CD4-positive, alpha-beta memory T cell (primary cell): ENCODE data around the gene FOXP1. TPM values are rescaled to one million over a fixed set of nuclear protein-coding genes. Genes with fewer than 3 reads are reported as not detected.

Source experiments
- CTCF ChIA-PET: fragments of 350-600 bp; sonication (Branson Sonifier 250); formaldehyde crosslinking; loops from one replicate; lab custom pipeline; 2021; ENCODE audit warnings: inconsistent platforms; ENCODE audit not compliant: partially characterized antibody; lab: Charles Lee
- POLR2A ChIA-PET: fragments of 350-600 bp; sonication (Branson Sonifier 250); formaldehyde crosslinking; loops from one replicate; lab custom pipeline; 2021; ENCODE audit not compliant: partially characterized antibody; lab: Charles Lee
- DNase-seq, 5 donors: peaks; one replicate each; pipeline versions ENCODE4 v3.0.0 to v3.0.0-alpha.2; 2020 to 2022; ENCODE audit warnings: mixed read lengths in 1 of 5
- H3K27ac ChIP-seq: one replicate; pipeline ENCODE4 v1.7.0; 2013; ENCODE audit warnings: low read depth, low read length
- H3K27me3 ChIP-seq: 2 replicates; pipeline ENCODE4 v1.7.0; 2013; ENCODE audit warnings: mild to moderate bottlenecking, low read length, moderate library complexity; ENCODE audit not compliant: insufficient read depth
- H3K36me3 ChIP-seq: 2 replicates; pipeline ENCODE4 v1.7.0; 2013; ENCODE audit warnings: mild to moderate bottlenecking, low read length, moderate library complexity; ENCODE audit not compliant: insufficient read depth
- H3K4me1 ChIP-seq: 2 replicates; pipeline ENCODE4 v1.7.0; 2013; ENCODE audit warnings: mild to moderate bottlenecking, low read length, moderate library complexity; ENCODE audit not compliant: insufficient read depth
- H3K4me3 ChIP-seq, 2 donors: one replicate each; pipeline ENCODE4 v1.7.0; 2013; ENCODE audit warnings: low read length in 2 of 2, mild to moderate bottlenecking in 1 of 2
- H3K9me3 ChIP-seq, 2 donors: one replicate each; pipeline ENCODE4 v1.7.0; 2013; ENCODE audit warnings: low read length in 2 of 2, control low read depth in 1 of 2; ENCODE audit not compliant: control insufficient read depth in 1 of 2
- H3K27ac Mint-ChIP-seq, 7 donors: one replicate each; pipeline ENCODE4 v1.8.0; 2020 to 2021; ENCODE audit warnings: mixed read lengths in 7 of 7, mild to moderate bottlenecking in 6 of 7, inconsistent platforms in 3 of 7, moderate library complexity in 3 of 7
- H3K27me3 Mint-ChIP-seq, 2 donors: one replicate each; pipeline ENCODE4 v1.8.0; 2020 to 2021; ENCODE audit warnings: mixed read lengths in 2 of 2
- H3K36me3 Mint-ChIP-seq, 2 donors: one replicate each; pipeline ENCODE4 v1.8.0; 2020 to 2021; ENCODE audit warnings: mixed read lengths in 2 of 2, inconsistent platforms in 1 of 2, mild to moderate bottlenecking in 1 of 2
- H3K4me1 Mint-ChIP-seq, 4 donors: one replicate each; pipeline ENCODE4 v1.8.0; 2020 to 2021; ENCODE audit warnings: mixed read lengths in 4 of 4, mild to moderate bottlenecking in 1 of 4
- H3K4me3 Mint-ChIP-seq, 8 donors: one replicate each; pipeline ENCODE4 v1.8.0; 2020 to 2021; ENCODE audit warnings: mixed read lengths in 8 of 8, mild to moderate bottlenecking in 7 of 8, moderate library complexity in 6 of 8, inconsistent platforms in 3 of 8
- H3K9me3 Mint-ChIP-seq, 8 donors: one replicate each; pipeline ENCODE4 v1.8.0; 2020 to 2021; ENCODE audit warnings: mixed read lengths in 8 of 8, mild to moderate bottlenecking in 5 of 8, inconsistent platforms in 3 of 8, moderate library complexity in 1 of 8
- intact Hi-C: fragments of 100-400 bp; cut with micrococcal nuclease; formaldehyde crosslinking; loops from one replicate; pipeline ENCODE4 v1.15.1; 2023
- polyA plus RNA-seq, 2 donors: library from polyadenylated mRNA; unstranded; fragments of 300-500 nt; fragmentation: Illumina TruSeq; gene quantifications; one replicate each; pipeline ENCODE4 v1.2.3, GENCODE V29; 2021
- total RNA-seq, 2 experiments: library from RNA; stranded (reverse); gene quantifications; one replicate each; pipeline ENCODE4 v1.2.3, GENCODE V29; 2021

The FOXP1 gene
- total and polyA plus RNA-seq, 4 experiments from 2014 or later = 189 to 348 (median 279) TPM

GRCh38 chr3:71589132-71589531, 5.6 kb upstream of the FOXP1 start:
- POLR2A ChIA-PET = no interaction called here
- peaks cover 21% of the 10 kb centered on the region for H3K4me1 ChIP-seq
- peak overlapping the region in 2 of 7 donors; percentile 0 to 40 for H3K27ac Mint-ChIP-seq

DNA sequence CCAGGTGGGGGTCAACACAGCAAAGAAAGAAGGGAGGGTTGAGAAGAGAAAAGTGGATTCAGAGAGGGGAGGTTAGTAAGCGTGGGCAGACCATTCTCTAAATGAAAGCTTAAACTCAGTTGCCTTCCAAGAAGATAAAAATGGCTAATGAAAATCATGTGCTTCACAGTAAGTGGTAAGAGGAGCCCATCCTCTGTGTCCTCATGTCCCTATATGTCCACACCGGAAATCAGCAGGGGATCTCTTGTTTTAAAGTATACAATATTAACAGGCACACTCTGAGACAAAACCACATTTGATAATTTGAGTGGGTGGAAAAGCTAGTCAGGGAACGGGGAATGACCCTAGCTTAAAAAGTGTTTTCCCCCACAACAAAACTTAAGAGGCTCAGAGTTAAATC, 4.4 kb upstream of the FOXP1 start:
- peaks cover 0 to 2% (median 0%) of the 10 kb centered on the region in 8 donors for H3K9me3 Mint-ChIP-seq
- Histone ChIP-seq H3K36me3 (no peaks in the 10 kb centered on the region), H3K4me3 (no peak overlapping the region), H3K27ac (no peak overlapping the region), H3K27me3 (no peaks in the 10 kb centered on the region), H3K4me1 (peaks cover 21% of the 10 kb centered on the region), H3K9me3 (no peaks in the 10 kb centered on the region)
- H3K27me3 Mint-ChIP-seq = no peaks in the 10 kb centered on the region
- peaks cover 10 to 35% (median 12%) of the 10 kb centered on the region in 4 donors for H3K4me1 Mint-ChIP-seq
- POLR2A ChIA-PET = no interaction called here
- H3K36me3 Mint-ChIP-seq = peaks cover 0 to 8% of the 10 kb centered on the region in 2 donors
- H3K4me3 Mint-ChIP-seq = no peak overlapping the region
- intact Hi-C loops = loop anchor here (10.0 kb wide), 3 partner anchors 173 to 857 kb away; partner anchors contain the start of gene RYBP
- CTCF ChIA-PET = interaction anchor here (0.8 to 4.6 kb wide), 3 partner anchors 611 to 1038 kb away, joined by 3 to 36 read pairs (median 4); no protein-coding TSS in a partner anchor
- no peak for DNase-seq
- H3K27ac Mint-ChIP-seq = peak overlapping the region in 4 of 7 donors; percentile 4 to 68 (median 46)

More at GRCh38 chr3:71589132-71589531, 5.6 kb upstream of the FOXP1 start:
- Histone ChIP-seq H3K27me3 (no peaks in the 10 kb centered on the region), H3K36me3 (no peaks in the 10 kb centered on the region), H3K27ac (no peak overlapping the region), H3K9me3 (no peaks in the 10 kb centered on the region), H3K4me3 (no peak overlapping the region)
- peaks cover under 1 to 5% of the 10 kb centered on the region in 2 donors for H3K36me3 Mint-ChIP-seq
- no peak for DNase-seq
- intact Hi-C loops = loop anchor here (10.0 kb wide), 3 partner anchors 174 to 856 kb away; partner anchors contain the start of gene RYBP
- peaks cover 0 to 2% (median 0%) of the 10 kb centered on the region in 8 donors for H3K9me3 Mint-ChIP-seq
- H3K4me3 Mint-ChIP-seq = no peak overlapping the region
- CTCF ChIA-PET = interaction anchor here (1.2 to 4.6 kb wide), 2 partner anchors 9 to 1039 kb away, joined by 4 to 36 read pairs; no protein-coding TSS in a partner anchor
- H3K27me3 Mint-ChIP-seq = no peaks in the 10 kb centered on the region
- peaks cover 10 to 28% (median 12%) of the 10 kb centered on the region in 4 donors for H3K4me1 Mint-ChIP-seq

- no peaks in the 10 kb centered on the region for H3K27me3 ChIP-seq
- Mint-ChIP-seq H3K9me3 (peaks cover 0 to 2% (median 0%) of the 10 kb centered on the region in 8 donors), H3K4me3 (no peak overlapping the region), H3K4me1 (peaks cover 10 to 44% (median 13%) of the 10 kb centered on the region in 4 donors), H3K27me3 (no peaks in the 10 kb centered on the region), H3K36me3 (peaks cover 0 to 16% of the 10 kb centered on the region in 2 donors), H3K27ac (peak overlapping the region in 3 of 7 donors; percentile 18 to 95 (median 70))
- ChIA-PET CTCF (interaction anchor here (1.0 to 4.6 kb wide), 5 partner anchors 19 to 1051 kb away, joined by 3 to 36 read pairs (median 3); no protein-coding TSS in a partner anchor), POLR2A (interaction anchor here (0.6 kb wide), 1 partner anchor 1036 kb away, joined by 3 read pairs; no protein-coding TSS in a partner anchor)
- no peak overlapping the region for H3K27ac ChIP-seq
- no peaks in the 10 kb centered on the region for H3K9me3 ChIP-seq
- H3K4me3 ChIP-seq = no peak overlapping the region
- no peak for DNase-seq
- intact Hi-C loops = loop anchor here (1.0 to 10.0 kb wide), 7 partner anchors 172 to 1056 kb away; partner anchors contain the start of gene RYBP
- H3K4me1 ChIP-seq = peaks cover 21% of the 10 kb centered on the region
- no peaks in the 10 kb centered on the region for H3K36me3 ChIP-seq
Observed at GRCh38 chr3:71586810-71587242, 3.3 kb upstream of the FOXP1 start.

DNA sequence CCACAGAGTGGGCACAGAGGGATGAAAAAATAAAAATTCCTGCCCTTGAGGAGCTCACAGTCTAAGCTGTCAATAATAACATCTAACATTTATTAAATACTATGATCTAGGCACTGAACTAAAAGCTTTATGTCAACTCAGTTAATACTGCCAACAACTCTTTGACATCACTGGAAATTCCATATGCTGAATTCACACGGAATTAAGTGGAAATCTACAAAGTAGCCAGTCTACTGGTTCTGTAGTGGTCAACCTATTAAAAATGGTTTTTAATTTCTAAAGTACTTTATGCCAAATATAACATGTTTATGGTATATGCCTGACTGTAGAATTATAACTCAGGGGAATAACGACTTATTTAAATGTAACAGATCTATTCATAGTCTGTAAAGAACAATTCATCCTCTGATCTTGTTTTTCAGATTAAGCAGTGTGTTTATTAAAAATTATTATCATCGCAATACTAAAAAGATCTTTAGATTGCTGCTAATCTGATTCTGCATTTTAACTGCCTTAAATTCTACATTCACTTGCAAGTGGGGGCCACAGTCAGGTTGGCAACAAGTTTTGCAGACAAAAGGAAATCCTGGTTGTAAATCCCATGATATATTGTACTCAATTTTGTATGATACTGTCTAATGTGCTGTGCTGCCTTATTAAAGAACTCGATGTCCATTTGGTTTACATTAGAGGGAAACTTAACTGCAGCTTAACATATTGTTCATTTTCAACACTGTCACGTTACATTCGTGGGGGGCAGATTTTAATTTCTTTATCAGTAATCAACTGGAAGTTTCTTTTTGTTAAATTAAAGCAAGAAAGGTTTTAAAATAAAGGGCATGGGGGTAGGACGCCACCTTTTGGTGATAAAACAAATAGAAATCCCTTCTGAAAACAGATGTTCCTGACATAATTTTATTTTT, 2.6 kb upstream of the FOXP1 start:
- peak overlapping the region; percentile 64 for H3K27ac ChIP-seq
- ChIA-PET POLR2A (interaction anchor here (0.6 to 1.1 kb wide), 4 partner anchors 156 to 1036 kb away, joined by 3 read pairs; no protein-coding TSS in a partner anchor), CTCF (interaction anchor here (0.6 to 2.5 kb wide), 19 partner anchors 10 to 1465 kb away, joined by 3 to 28 read pairs (median 3); no protein-coding TSS in a partner anchor)
- peaks cover 24% of the 10 kb centered on the region for H3K4me1 ChIP-seq
- peak; percentile 45 to 57 (median 53) for DNase-seq
- Mint-ChIP-seq H3K4me3 (peak overlapping the region in 5 of 8 donors; percentile 15 to 96 (median 22)), H3K27ac (peak overlapping the region in 5 of 7 donors; percentile 23 to 97 (median 95)), H3K4me1 (peaks cover 11 to 47% (median 14%) of the 10 kb centered on the region in 4 donors), H3K36me3 (peaks cover 0 to 16% of the 10 kb centered on the region in 2 donors), H3K9me3 (peaks cover 0 to 2% (median 0%) of the 10 kb centered on the region in 8 donors), H3K27me3 (no peaks in the 10 kb centered on the region)
- H3K4me3 ChIP-seq = no peak overlapping the region
- H3K36me3 ChIP-seq = no peaks in the 10 kb centered on the region
- intact Hi-C loops = loop anchor here (1.0 to 10.0 kb wide), 8 partner anchors 171 to 1055 kb away; partner anchors contain the start of gene RYBP
- no peaks in the 10 kb centered on the region for H3K9me3 ChIP-seq
- H3K27me3 ChIP-seq = no peaks in the 10 kb centered on the region

DNA sequence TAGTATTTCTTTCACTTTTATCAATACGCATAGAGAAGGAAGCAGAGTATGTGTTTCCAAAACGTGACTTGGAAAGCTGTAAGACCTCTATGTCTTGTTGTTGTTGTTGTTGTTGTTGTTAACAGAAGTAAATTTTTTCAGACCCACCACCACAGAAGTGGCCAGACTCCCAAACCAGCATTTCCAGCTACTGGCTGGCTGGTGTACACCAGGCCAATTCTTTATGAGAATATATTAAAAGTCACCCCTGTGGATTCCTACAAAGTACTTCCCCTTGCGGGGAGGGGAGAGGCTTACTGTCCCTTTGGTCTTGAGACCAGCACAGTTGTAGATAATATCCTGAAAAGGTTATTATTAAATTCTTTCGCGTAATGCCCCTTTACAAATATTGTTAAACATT, 1.6 kb upstream of the FOXP1 start:
- H3K36me3 ChIP-seq = no peaks in the 10 kb centered on the region
- peak overlapping the region in 1 of 2 donors; percentile 64 for H3K4me3 ChIP-seq
- Mint-ChIP-seq H3K9me3 (no peaks in the 10 kb centered on the region), H3K4me1 (peaks cover 14 to 53% (median 20%) of the 10 kb centered on the region in 4 donors), H3K4me3 (peak overlapping the region; percentile 89 to 96 (median 94)), H3K36me3 (peaks cover 0 to 18% of the 10 kb centered on the region in 2 donors), H3K27me3 (no peaks in the 10 kb centered on the region), H3K27ac (peak overlapping the region; percentile 84 to 98 (median 97))
- H3K9me3 ChIP-seq = no peaks in the 10 kb centered on the region
- DNase-seq = peak in 3 of 5 donors; percentile 16 to 24 (median 20)
- peaks cover 27% of the 10 kb centered on the region for H3K4me1 ChIP-seq
- H3K27me3 ChIP-seq = no peaks in the 10 kb centered on the region
- intact Hi-C loops = loop anchor here (1.0 to 10.0 kb wide), 4 partner anchors 170 to 860 kb away; partner anchors contain the start of gene RYBP
- ChIA-PET POLR2A (interaction anchor here (0.6 to 3.9 kb wide), 6 partner anchors 11 to 1035 kb away, joined by 3 to 18 read pairs (median 3); no protein-coding TSS in a partner anchor), CTCF (interaction anchor here (0.7 to 2.5 kb wide), 17 partner anchors 9 to 1464 kb away, joined by 3 to 28 read pairs (median 3); no protein-coding TSS in a partner anchor)
- H3K27ac ChIP-seq = peak overlapping the region; percentile 64

DNA sequence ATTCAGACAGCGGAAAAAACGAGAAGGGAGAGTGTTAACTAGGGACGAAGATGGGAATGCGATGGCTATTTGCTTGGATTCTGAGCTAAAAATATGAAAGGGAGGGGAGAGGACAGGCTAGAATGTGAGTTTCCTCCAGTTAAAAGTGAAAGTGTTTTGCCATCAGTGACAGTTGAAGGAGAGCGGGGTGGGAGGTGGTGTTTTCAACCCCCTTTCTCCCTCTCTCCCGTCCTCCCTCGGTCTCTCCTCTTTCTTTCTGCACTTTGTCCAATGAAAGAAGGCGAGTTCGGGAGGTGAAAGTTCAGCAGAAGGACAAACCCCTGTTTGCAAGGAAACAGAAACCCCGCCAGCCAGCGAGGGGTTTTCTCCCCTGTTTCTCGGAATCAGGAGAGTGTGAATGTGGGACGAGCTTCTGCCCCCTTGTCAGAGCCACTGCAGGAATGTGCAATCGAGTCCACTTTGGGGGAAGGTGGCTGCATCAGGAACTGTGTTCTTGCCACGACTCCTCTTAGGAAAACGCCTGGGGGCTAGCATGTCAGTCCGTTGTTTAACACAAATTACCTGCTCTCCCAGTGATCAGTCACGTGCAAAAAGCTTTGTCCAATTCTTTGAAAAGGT, 975 bp upstream of the FOXP1 start:
- H3K27ac Mint-ChIP-seq = peak overlapping the region; percentile 84 to 98 (median 97)
- intact Hi-C loops = loop anchor here (1.0 to 10.0 kb wide), 10 partner anchors 70 to 860 kb away; partner anchors contain the start of gene RYBP
- peaks cover 0 to 18% of the 10 kb centered on the region in 2 donors for H3K36me3 Mint-ChIP-seq
- no peaks in the 10 kb centered on the region for H3K27me3 Mint-ChIP-seq
- Histone ChIP-seq H3K4me3 (peak overlapping the region; percentile 15 to 64), H3K4me1 (peaks cover 27% of the 10 kb centered on the region), H3K36me3 (no peaks in the 10 kb centered on the region), H3K9me3 (no peaks in the 10 kb centered on the region), H3K27me3 (no peaks in the 10 kb centered on the region), H3K27ac (peak overlapping the region; percentile 64)
- peaks cover 14 to 53% (median 20%) of the 10 kb centered on the region in 4 donors for H3K4me1 Mint-ChIP-seq
- H3K9me3 Mint-ChIP-seq = no peaks in the 10 kb centered on the region
- POLR2A ChIA-PET = interaction anchor here (0.8 to 3.9 kb wide), 6 partner anchors 11 to 863 kb away, joined by 3 to 18 read pairs (median 4); no protein-coding TSS in a partner anchor
- CTCF ChIA-PET = interaction anchor here (0.6 to 2.5 kb wide), 13 partner anchors 9 to 1049 kb away, joined by 3 to 28 read pairs (median 3); no protein-coding TSS in a partner anchor
- peak; percentile 34 to 63 (median 42) for DNase-seq
- H3K4me3 Mint-ChIP-seq = peak overlapping the region; percentile 89 to 96 (median 94)
